ENCODE results near the gene CBX4.

CBX4 gene

DNA sequence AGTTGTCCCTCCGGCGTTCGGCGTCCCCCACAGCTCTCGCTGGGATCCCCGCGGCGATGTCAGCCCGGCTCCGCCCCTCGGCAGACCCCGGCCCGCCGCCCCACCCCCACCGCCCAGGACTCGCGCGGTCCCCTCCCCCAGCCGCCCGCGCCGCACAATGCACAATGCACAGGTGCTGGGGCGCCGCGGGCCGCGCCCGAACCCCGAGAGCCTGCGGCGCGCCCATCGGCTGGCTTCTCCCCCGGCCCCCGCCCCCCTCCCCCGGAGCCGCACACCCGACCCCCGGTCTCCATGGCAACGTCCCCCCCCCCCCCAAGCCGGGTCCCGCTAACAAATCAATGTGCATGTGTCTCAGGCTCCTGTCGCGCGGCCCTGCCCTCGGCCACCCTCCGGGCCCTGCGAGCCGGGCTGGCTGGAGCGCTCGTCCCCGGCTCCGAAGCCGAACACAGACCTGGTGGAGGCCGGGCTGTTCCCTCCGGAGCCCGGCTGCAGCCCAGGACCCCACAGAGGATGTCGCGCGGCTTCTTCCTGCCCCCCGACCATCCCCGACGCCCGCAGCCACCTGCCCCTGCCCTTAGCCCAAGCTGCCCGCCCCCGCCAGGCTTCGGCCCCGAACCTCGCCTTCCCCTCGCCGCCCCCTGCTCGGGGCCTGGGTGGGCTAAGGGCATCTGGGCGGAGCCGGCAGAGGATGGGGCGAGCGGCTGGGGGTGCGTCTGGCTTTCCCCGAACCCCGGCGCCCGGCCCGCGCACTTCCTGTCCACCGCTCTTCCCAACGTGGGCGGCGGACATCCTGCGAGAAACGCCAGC, 41.5 kb downstream of the CBX4 start:
- DNase-seq = no peak

GRCh38 chr17:79796763-79797491, 42.3 kb downstream of the CBX4 start, which contains the start of gene CBX8:
Gene CBX8, minus strand, starts transcription at chr17:79797077. Its CDS starts 79 bp downstream, at chr17:79796998.
- peak; percentile 98 for DNase-seq

DNA sequence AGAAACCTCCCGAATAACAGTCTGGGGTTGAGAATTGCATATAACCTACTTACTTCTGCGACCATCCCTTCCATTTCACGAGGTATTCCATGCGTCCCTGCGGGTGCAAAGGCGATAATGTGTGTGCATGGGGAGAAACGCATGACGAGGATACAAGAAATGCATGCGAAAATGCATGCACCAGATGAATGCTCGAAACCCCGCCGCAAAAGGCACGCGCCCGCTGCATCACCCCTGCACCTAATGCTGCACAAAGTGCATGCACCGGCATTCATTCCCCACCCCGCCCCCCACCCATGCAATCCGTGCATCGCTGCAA, 42.8 kb downstream of the CBX4 start:
- DNase-seq = no peak

- no peak for DNase-seq
Observed at GRCh38 chr17:79795795-79796443, 43.3 kb downstream of the CBX4 start.

- no peak for DNase-seq
Observed at GRCh38 chr17:79794659-79795511, 44.4 kb downstream of the CBX4 start.

DNA sequence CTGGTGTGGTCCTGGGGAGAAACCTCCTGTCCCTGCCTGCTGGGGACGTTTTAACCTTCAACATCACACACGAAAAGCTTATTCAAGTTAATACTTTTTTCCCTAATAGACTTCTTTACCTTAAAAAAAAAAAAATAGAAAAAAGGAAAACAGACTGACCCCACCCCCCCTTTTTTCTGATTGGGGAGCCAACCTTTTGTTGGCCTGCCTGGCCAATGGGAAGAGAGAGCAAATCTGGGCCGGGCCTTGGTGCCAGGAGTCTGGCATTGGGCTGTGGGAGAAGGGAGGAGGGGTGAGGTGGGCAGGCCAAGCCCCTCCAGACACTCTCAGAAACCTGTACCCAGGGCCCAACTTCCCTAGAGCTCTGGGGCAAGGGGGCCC, 45.3 kb downstream of the CBX4 start:
- DNase-seq = no peak

- no peak for DNase-seq
Observed at GRCh38 chr17:79792984-79793923, 46.0 kb downstream of the CBX4 start.

DNA sequence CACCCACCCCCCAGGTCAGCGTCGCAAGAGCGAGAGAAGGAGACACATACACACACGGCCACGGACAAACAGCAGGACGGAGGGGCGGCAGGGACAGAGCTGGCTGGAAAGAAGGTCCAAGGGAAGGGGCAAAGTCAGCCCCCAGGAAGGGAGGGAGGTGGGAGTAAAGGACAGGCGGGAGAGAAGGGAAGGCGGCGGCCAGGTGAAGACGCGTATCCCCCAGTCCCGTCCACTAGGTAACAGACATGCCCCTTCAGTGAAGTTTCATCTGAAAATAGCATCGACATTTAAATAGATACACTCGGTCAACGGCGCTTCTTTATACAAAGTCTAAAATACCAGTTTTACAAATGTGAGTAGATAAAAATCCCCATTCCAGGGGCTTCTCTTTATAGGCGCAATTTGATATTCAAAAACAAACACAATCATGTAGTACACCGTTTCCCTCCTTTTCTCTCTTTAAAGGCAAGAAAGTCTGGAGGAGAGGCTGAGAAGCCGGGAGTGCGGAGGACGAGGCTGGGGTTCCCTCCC, 46.8 kb downstream of the CBX4 start:
- DNase-seq = no peak

DNA sequence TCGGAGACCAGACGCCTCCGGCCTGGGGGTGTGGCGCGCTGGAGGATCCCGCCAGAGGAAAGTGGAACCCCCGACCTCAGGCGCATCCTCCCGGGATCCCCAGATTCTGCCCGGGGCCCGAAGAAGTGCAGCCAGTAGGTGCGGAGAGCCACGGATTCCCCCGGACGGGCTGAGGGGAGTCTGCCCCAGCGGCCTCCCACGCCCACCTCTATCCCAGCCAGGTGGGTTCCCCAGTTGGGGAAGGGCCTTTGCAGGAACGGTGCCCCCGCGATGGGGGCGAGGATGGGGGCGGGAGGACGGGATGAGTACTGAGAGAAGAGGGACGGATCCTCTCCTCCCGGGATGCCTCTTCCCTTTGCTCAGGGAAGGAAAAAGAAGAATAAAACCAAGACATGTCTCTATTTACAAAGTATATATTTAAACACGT, 47.5 kb downstream of the CBX4 start:
- no peak for DNase-seq

DNA sequence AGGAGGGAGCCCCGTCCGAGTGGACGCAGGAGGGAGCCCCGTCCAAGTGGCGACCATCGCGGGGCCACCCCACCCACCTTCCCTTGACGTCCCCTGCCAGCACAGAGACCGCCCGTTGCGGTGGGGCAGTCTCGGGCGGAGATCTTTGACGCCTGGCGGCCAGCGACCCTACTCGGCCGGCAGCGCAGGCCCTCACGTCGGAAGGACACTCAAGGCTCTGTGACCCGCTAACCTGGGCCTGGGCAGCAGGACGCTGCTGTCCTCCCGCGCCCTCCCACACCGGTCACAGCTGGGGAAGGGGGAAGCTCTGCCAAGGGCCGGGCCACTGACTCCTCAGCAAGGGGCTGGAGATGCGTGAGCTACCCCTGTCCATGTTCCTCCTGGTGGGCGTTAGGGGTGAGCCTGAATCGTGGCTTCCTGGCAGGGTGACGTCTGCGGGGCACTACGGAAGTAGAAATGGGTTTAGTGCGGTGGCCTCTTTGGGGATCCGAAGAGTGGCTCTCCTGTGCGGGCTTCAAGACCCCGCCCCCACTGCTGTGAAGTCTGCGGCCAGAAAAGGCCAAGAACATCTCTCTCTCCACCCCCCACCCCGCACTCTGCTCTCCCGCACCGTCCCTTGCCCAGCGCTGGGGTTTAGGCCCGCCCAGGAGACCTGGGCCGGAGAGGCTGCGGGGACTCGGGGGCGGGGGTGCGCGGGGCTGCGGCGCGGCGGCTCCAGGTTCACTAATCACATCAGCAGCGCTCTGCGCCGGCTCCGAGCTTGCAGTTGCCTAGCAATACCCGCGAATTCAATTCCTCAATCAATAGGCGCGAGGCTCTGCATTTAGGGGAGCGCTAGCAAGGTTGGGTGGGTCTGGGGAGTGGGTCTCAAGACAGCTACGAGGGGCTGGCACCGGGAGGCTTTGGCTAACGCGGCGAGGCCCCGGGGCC, 48.2 kb downstream of the CBX4 start:
- DNase-seq = no peak

DNA sequence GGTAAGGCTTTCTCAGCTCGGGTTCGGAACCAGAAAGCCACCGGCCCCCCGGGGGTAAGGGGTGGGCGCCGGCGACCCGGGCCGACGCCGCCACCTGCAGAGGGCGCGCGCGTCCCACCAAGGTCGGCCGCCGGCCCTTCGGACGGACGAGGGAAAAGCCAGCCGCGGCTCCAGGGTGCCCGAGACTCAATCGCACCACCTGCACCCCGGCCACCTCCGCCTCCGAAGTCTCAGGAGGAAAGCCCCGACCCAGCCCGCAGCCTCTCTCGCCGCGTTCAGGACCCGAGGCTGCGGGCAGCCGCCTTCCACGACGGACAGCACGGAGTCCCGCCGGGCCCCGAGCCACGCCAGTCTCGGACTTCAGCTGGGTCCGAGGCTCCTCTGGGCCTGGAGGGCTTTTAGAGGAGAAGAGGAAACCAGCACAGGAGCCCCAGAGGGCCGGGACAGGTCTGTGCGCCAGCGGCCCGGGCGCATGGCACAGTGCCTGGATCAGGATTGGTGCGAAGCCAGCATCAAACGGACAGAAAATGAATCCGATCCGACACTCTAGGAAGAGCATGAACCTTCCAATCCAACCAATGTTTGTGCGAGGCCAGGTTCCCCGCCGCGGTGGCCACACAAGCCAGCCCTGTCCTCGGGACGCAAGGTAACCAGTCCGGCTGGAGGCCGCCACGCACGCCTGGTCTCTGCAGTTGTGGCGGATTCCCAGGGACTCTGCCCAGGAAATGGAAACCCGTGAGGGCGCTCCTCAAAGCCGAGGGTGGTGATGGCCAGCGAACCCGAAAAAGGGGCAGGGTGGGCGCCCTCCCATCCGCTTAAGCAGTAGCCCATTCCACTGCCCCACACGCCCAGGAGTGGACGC, 49.1 kb downstream of the CBX4 start:
- no peak for DNase-seq

DNA sequence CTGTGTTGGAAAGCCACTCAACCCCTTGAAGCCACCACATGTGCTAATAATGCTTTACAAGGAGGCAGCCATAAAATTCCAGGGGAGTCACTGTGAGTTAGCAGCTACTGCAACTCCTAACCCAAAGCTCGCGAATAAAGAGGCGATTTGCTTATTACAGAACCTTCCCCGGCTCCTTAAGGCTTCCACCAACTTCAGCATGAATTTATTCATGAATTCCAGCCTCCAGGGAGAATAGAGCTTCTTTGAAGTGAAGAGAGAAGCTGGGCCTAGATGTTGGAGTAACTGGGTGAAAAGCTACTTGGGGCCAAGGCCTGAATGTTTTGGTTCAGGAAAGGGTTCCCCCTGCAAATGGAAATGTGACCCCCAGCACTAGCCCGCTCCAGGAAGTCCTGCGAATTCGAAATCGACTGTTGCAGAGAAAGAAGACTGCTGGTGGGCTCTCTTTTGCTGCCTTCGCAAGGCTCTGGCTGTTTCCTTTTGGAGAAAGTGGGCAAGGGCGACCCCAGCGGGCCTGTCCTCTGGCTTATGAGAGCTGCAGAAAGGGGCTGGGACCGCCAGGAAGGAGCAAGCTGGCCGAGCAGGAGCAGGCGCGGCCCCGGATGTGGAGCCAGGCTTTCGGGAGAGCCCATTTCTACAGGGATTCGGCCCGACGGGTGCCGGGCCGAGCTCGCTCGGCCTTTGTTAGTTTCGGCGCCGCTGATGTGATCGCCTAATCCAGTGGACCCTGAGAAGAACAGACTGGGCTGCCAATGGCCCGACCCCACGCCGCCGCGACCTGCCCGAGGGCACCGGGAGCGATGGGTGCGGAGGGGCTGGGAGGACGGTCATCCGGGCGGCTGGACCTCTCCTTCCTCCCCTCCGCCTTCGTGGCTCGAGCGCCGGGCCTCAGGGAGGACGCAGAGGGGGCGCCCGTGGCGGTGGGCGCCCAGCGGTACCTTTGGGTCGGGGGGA, 50.0 kb downstream of the CBX4 start:
- no peak for DNase-seq

DNA sequence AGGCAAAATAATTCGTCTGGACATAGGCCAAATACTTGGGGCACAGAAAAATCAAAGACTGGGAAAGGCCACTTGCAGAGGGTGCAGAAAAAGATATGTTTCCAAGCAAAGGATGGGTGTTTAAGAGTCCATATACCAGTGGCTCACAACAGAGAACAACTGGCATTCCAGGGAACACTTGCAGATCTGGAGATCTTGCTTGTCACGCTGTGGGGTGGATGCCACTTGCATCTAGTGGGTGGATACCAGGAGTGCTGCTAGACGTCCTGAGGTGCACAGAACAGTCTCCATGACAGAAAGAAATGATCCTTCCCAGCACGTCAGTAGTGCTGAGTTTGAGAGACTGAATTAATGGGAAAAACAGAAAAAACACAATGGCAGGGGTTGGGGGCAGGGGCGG, 50.8 kb downstream of the CBX4 start:
- DNase-seq = no peak

DNA sequence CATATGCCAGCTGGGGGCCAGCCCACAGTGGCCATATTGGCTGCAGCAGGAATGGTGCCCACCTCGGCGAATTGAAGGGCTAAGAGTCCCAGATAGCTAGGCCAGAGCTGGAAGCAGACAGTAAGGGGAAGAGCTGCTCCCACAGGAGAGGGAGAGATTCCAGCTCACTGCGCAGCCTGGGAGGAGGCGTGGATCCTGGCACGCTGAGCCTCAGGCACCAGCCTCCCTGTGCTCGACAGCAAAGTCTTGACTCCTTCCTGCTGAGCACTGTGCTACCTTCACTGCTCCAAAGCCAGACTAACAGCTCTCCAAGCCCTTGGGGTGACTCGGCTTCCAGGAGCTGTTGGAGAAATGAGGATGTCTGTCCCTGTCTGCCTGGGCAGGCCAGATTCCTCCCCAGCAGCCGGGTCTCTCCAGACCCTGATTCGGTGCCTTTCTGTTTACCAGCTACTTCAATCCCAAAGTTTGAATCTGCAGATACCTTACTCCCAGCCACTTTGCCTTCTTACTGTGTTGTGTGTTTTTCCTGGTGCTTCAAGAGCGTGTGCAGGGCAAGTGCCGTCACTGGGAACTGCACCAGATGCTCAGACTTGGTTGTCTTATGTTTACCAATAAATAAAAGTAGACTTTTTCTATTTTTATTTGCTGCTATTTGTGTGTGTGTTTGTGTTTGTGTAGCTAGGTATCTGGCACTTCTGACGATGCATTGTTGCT, 52.2 kb downstream of the CBX4 start:
- DNase-seq = no peak

DNA sequence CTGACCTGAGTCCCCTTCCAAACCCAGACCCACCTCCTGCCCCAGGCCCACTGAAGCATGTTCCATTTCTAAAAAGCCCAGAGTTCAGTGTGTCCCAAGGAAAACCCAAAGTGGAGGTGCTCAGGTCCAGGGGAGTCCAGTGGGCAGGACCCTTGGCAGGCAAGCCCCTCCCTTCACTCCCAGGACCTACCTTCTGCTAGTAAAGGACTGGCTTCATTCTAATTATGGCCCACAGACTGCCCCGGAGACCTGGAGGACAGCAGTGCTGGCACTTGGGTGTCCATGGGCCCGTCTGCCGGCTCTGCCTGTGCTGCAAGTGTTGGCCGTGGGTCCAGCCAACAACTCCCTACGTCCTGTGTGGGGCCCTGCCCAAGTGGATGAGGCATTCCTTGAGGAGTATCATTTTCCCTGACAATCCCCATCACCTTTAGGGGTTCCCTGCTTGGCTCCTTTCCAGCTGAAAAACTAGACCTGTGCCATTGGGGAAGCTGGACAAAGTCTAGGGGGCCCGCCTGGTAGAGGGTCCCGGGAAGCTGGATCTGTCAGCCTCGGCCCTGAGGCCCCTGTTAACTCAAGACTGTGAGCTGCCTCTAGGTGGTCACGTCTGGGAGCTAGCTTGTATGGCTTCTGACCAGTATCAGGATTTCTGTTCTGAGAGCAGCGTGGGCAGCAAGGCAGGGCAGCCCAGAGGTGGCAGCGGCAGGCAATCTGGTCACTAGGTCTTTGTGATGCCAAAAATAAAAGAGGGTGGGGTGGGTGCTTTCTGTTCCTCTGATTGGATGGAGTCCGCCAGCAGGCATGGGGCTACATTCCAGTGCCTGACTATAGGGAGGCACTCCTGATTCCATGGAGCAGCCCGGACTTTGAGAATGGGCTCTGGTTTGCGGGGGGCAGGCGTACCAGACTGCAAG, 53.1 kb downstream of the CBX4 start:
- DNase-seq = no peak
